HEK293 (cell line): ENCODE measurements around the gene KCNQ2.

Experiments
- CTCF ChIA-PET: fragments of 350-600 bp; formaldehyde crosslinking; extraction: SDS; loops from one replicate; lab custom pipeline; 2021; ENCODE audit warnings: antibody characterized with exemption; lab: Yijun Ruan, JAX
- POLR2A ChIA-PET: fragments of 300-600 bp; formaldehyde crosslinking; extraction: SDS; loops from one replicate; lab custom pipeline; 2020; ENCODE audit warnings: antibody characterized with exemption, inconsistent platforms; lab: Yijun Ruan, JAX
- H3K27ac ChIP-seq: fragments of 200-500 bp; sonication (Bioruptor generic); 2 replicates; pipeline ENCODE4 v1.5.1; 2014; ENCODE audit warnings: low read depth, low read length, control low read depth, inconsistent platforms; ENCODE audit errors: extremely low read depth
- H3K36me3 ChIP-seq, 2 experiments: fragments of 200-500 bp in 1 of 2; sonication (Bioruptor generic) in 1 of 2; 1 replicate in 1 of 2; 2 replicates in 1 of 2; pipeline ENCODE4 v1.5.1; 2014 to 2017; ENCODE audit warnings: inconsistent platforms in 2 of 2, low read length in 2 of 2; ENCODE audit not compliant: control insufficient read depth in 2 of 2, insufficient read depth in 1 of 2
- H3K4me1 ChIP-seq: fragments of 200-500 bp; sonication (Bioruptor generic); 2 replicates; pipeline ENCODE4 v1.5.1; 2014; ENCODE audit warnings: mild to moderate bottlenecking, low read length, inconsistent platforms; ENCODE audit not compliant: control insufficient read depth, insufficient read depth
- H3K4me3 ChIP-seq: 2 replicates; pipeline ENCODE4 v1.5.1; 2011; ENCODE audit warnings: low read depth, mild to moderate bottlenecking, control low read depth, low read length, moderate library complexity
- H3K9me3 ChIP-seq: fragments of 200-500 bp; sonication (Bioruptor generic); 2 replicates; pipeline ENCODE4 v1.5.1; 2014; ENCODE audit warnings: low read depth, low read length, inconsistent platforms; ENCODE audit not compliant: control insufficient read depth, insufficient read depth
- BCL11A ChIP-seq: fragments of 450-650 bp; formaldehyde crosslinking; IDR thresholded peaks from 2 replicates; pipeline ENCODE4 v1.5.1; 2016; ENCODE audit warnings: low read depth, missing biosample characterization, missing genetic modification characterization
- BCL6B ChIP-seq: fragments of 450-650 bp; formaldehyde crosslinking; IDR thresholded peaks from 2 replicates; pipeline ENCODE4 v1.5.1; 2017; ENCODE audit warnings: missing biosample characterization, missing genetic modification characterization
- GLIS1 ChIP-seq: fragments of 450-650 bp; formaldehyde crosslinking; IDR thresholded peaks from 2 replicates; pipeline ENCODE4 v1.5.1; 2016; ENCODE audit warnings: missing biosample characterization, missing genetic modification characterization
- GLIS2 ChIP-seq: fragments of 450-650 bp; formaldehyde crosslinking; IDR thresholded peaks from 2 replicates; pipeline ENCODE4 v1.5.1; 2016; ENCODE audit warnings: missing biosample characterization, missing genetic modification characterization
- HIC1 ChIP-seq: fragments of 450-650 bp; formaldehyde crosslinking; IDR thresholded peaks from 2 replicates; pipeline ENCODE4 v1.5.1; 2016; ENCODE audit warnings: missing biosample characterization, missing genetic modification characterization
- KLF1 ChIP-seq: fragments of 450-650 bp; formaldehyde crosslinking; IDR thresholded peaks from 2 replicates; pipeline ENCODE4 v1.5.1; 2016; ENCODE audit warnings: missing biosample characterization, missing genetic modification characterization
- ZBTB10 ChIP-seq: fragments of 450-650 bp; formaldehyde crosslinking; IDR thresholded peaks from 2 replicates; pipeline ENCODE4 v1.5.1; 2016; ENCODE audit warnings: missing biosample characterization, missing genetic modification characterization
- ZFP37 ChIP-seq: fragments of 450-650 bp; formaldehyde crosslinking; IDR thresholded peaks from 2 replicates; pipeline ENCODE4 v1.5.1; 2016; ENCODE audit warnings: missing biosample characterization, missing genetic modification characterization
- ZIC2 ChIP-seq: fragments of 450-650 bp; formaldehyde crosslinking; IDR thresholded peaks from 2 replicates; pipeline ENCODE4 v1.5.1; 2016; ENCODE audit warnings: missing biosample characterization, missing genetic modification characterization
- ZNF114 ChIP-seq: fragments of 450-650 bp; formaldehyde crosslinking; IDR thresholded peaks from 2 replicates; pipeline ENCODE4 v1.5.0; 2017; ENCODE audit warnings: missing biosample characterization, missing genetic modification characterization
- ZNF133 ChIP-seq: fragments of 450-650 bp; formaldehyde crosslinking; IDR thresholded peaks from 2 replicates; pipeline ENCODE4 v1.5.1; 2016; ENCODE audit warnings: missing biosample characterization, missing genetic modification characterization
- ZNF138 ChIP-seq: fragments of 450-650 bp; formaldehyde crosslinking; IDR thresholded peaks from 2 replicates; pipeline ENCODE4 v1.5.1; 2016; ENCODE audit warnings: missing biosample characterization, missing genetic modification characterization, borderline replicate concordance
- ZNF202 ChIP-seq: fragments of 450-650 bp; formaldehyde crosslinking; IDR thresholded peaks from 2 replicates; pipeline ENCODE4 v1.5.1; 2016; ENCODE audit warnings: missing biosample characterization, missing genetic modification characterization, borderline replicate concordance
- ZNF214 ChIP-seq: fragments of 450-650 bp; formaldehyde crosslinking; IDR thresholded peaks from 2 replicates; pipeline ENCODE4 v1.5.1; 2017; ENCODE audit warnings: missing biosample characterization, mild to moderate bottlenecking, missing genetic modification characterization, borderline replicate concordance
- ZNF341 ChIP-seq: fragments of 450-650 bp; formaldehyde crosslinking; IDR thresholded peaks from 2 replicates; pipeline ENCODE4; 2016; ENCODE audit warnings: low read depth, missing biosample characterization, missing genetic modification characterization
- ZNF394 ChIP-seq: fragments of 450-650 bp; formaldehyde crosslinking; IDR thresholded peaks from 2 replicates; pipeline ENCODE4 v1.5.1; 2016; ENCODE audit warnings: missing biosample characterization, missing genetic modification characterization, mild to moderate bottlenecking, moderate library complexity, borderline replicate concordance
- ZNF548 ChIP-seq: fragments of 450-650 bp; formaldehyde crosslinking; IDR thresholded peaks from 2 replicates; pipeline ENCODE4 v1.5.1; 2016; ENCODE audit warnings: missing biosample characterization, missing genetic modification characterization
- ZNF600 ChIP-seq: fragments of 450-650 bp; formaldehyde crosslinking; IDR thresholded peaks from 2 replicates; pipeline ENCODE4 v1.5.1; 2016; ENCODE audit warnings: missing biosample characterization, missing genetic modification characterization
- ZNF610 ChIP-seq: fragments of 450-650 bp; formaldehyde crosslinking; IDR thresholded peaks from 2 replicates; pipeline ENCODE4 v1.5.1; 2016; ENCODE audit warnings: missing biosample characterization, missing genetic modification characterization, borderline replicate concordance
- ZNF624 ChIP-seq: fragments of 450-650 bp; formaldehyde crosslinking; IDR thresholded peaks from 2 replicates; pipeline ENCODE4 v1.5.1; 2017; ENCODE audit warnings: missing biosample characterization, missing genetic modification characterization
- ZSCAN16 ChIP-seq: fragments of 450-650 bp; formaldehyde crosslinking; IDR thresholded peaks from 2 replicates; pipeline ENCODE4 v1.5.1; 2016; ENCODE audit warnings: missing biosample characterization, missing genetic modification characterization

KCNQ2 gene

DNA sequence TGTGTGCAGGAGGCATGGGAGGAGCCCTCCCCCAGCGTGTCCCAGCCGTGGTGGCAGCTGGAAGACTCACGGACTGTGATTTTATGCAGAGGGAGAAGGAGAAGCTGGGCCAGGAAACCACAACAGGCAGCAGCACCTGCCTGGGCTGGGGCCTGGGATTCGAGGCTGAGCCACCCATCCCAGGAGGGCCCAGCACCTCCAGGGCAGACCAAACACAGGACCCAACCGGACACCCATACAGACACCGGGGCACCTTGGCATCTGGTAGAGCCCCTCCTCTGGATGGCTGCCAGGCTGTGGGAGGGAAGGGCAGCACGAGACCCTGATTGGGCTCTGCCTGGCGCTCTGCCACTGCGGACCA lies 69.6 kb downstream of the KCNQ2 start:
- CTCF ChIA-PET = interaction anchor here (1.6 to 1.9 kb wide), 2 partner anchors 21 to 94 kb away, joined by 4 to 5 read pairs; no protein-coding TSS in a partner anchor
- Histone ChIP-seq H3K4me1 (no peaks in the 10 kb centered on the region), H3K27ac (no peak overlapping the region), H3K36me3 (no peaks in the 10 kb centered on the region), H3K4me3 (no peak overlapping the region), H3K9me3 (no peaks in the 10 kb centered on the region)
- TF ChIP-seq HIC1 = 0 out of 2 replicates have a peak, but pooled peaks have one; percentile 22
- TF ChIP-seq ZNF548 (tag by site-specific recombination) = no peak
- peak; percentile 76; the same call in 1 of the 2 replicates for TF ChIP-seq ZNF394 (tag by site-specific recombination)
- no peak for TF ChIP-seq ZNF341 (tag by site-specific recombination)
- TF ChIP-seq ZNF600 (tag by site-specific recombination) = peak; percentile 68
- POLR2A ChIA-PET = no interaction called here

- no peak for TF ChIP-seq ZNF202 (tag by site-specific recombination)
- TF ChIP-seq GLIS1 (tag by site-specific recombination) = peak; percentile 71
- TF ChIP-seq ZBTB10 = peak; percentile 20; the same call in 1 of the 2 replicates
- no peak for TF ChIP-seq ZNF138 (tag by site-specific recombination)
- peak; percentile 88 for TF ChIP-seq KLF1 (tag by site-specific recombination)
- TF ChIP-seq ZIC2 (tag by site-specific recombination) = 0 out of 2 replicates have a peak, but pooled peaks have one; percentile 12
- TF ChIP-seq GLIS2 (tag by site-specific recombination) = peak; percentile 80; the same call in 1 of the 2 replicates
- Histone ChIP-seq H3K27ac (no peak overlapping the region), H3K9me3 (no peaks in the 10 kb centered on the region), H3K4me1 (no peaks in the 10 kb centered on the region), H3K4me3 (no peak overlapping the region), H3K36me3 (no peaks in the 10 kb centered on the region)
- CTCF ChIA-PET = interaction anchor here (1.6 to 1.9 kb wide), 2 partner anchors 21 to 93 kb away, joined by 4 to 5 read pairs; no protein-coding TSS in a partner anchor
- POLR2A ChIA-PET = no interaction called here
Measured at GRCh38 chr20:63402181-63402859, 70.1 kb downstream of the KCNQ2 start.

DNA sequence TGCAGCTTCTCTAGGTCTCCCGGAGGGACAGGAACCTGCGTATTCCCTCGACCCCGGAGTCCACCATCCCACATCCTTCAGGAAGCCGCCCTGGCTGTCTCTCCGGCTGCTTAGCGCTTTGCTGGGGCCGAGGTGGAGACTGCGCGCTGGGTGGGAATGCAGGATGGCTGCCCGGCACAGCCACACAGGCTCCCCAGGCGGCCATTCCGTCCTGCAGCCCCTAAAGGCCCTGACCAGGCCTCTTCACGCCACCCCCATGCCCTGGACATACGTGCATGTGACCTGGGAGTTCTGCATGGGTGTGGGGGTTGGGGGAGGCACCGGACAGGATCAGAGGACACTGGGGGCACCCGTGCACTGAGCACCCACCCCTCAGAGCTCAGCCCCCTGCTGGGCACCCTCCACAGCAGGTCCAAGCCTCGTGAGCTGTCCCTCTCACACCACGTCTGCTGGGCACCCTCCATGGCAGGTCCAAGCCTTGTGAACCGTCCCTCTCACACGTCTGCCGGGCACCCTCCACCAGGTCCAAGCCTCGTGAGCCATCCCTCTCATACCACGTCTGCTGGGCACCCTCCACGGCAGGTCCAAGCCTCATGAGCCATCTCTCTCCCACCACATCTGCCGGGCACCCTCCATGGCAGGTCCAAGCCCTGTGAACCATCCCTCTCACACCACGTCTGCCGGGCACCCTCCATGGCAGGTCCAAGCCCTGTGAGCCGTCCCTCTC lies 70.9 kb downstream of the KCNQ2 start:
- CTCF ChIA-PET = interaction anchor here (0.6 to 1.9 kb wide), 3 partner anchors 20 to 572 kb away, joined by 4 to 5 read pairs (median 4); no protein-coding TSS in a partner anchor
- Histone ChIP-seq H3K4me1 (no peaks in the 10 kb centered on the region), H3K36me3 (no peaks in the 10 kb centered on the region), H3K4me3 (no peak overlapping the region), H3K27ac (no peak overlapping the region), H3K9me3 (no peaks in the 10 kb centered on the region)
- POLR2A ChIA-PET = no interaction called here
- TF ChIP-seq BCL6B = no peak
- TF ChIP-seq ZNF214 (tag by site-specific recombination) = no peak
- no peak for TF ChIP-seq BCL11A (tag by site-specific recombination)
- TF ChIP-seq ZNF114 (tag by site-specific recombination) = no peak
- TF ChIP-seq ZFP37 (tag by site-specific recombination) = no peak
- TF ChIP-seq ZSCAN16 = no peak
- no peak for TF ChIP-seq ZNF133 (tag by site-specific recombination)
- TF ChIP-seq ZNF624 = no peak
- TF ChIP-seq ZNF610 (tag by site-specific recombination) = no peak
